Neural progenitor cell (in vitro differentiated cells): ENCODE results near the gene RGMB. TPM values are rescaled to one million over a fixed set of nuclear protein-coding genes. Genes with fewer than 3 reads are reported as not detected.

ENCODE experiments used
- DNase-seq: peaks from one replicate; pipeline ENCODE4 v3.0.0-alpha.2; 2016; ENCODE audit warnings: low spot score
- H2AFZ ChIP-seq: fragments of 200-600 bp; sonication (generic); replicated peaks from 2 replicates; pipeline ENCODE4 v1.6.1; 2016; ENCODE audit warnings: antibody characterized with exemption
- H3F3A ChIP-seq: fragments of 200-600 bp; sonication (generic); 2 replicates; pipeline ENCODE4 v1.6.1; 2016; ENCODE audit warnings: antibody characterized with exemption, low read depth
- H3K27ac ChIP-seq: fragments of 200-600 bp; sonication (generic); 2 replicates; pipeline ENCODE4 v1.5.1; 2016; ENCODE audit warnings: mild to moderate bottlenecking
- H3K27me3 ChIP-seq: fragments of 200-600 bp; sonication (generic); 2 replicates; pipeline ENCODE4 v1.6.1; 2016; ENCODE audit warnings: mild to moderate bottlenecking, moderate library complexity
- H3K36me3 ChIP-seq: fragments of 200-600 bp; sonication (generic); 2 replicates; pipeline ENCODE4 v1.5.1; 2016
- H3K4me1 ChIP-seq: fragments of 200-600 bp; sonication (generic); 2 replicates; pipeline ENCODE4 v1.6.1; 2016; ENCODE audit warnings: mixed run types
- H3K4me2 ChIP-seq: fragments of 200-600 bp; sonication (generic); 2 replicates; pipeline ENCODE4 v1.6.1; 2016
- H3K4me3 ChIP-seq: fragments of 200-600 bp; sonication (generic); 2 replicates; pipeline ENCODE4 v1.5.1; 2016
- H3K79me2 ChIP-seq: fragments of 200-600 bp; sonication (generic); 2 replicates; pipeline ENCODE4 v1.6.1; 2016; ENCODE audit warnings: low read depth
- H3K9ac ChIP-seq: fragments of 200-600 bp; sonication (generic); 2 replicates; pipeline ENCODE4 v1.6.1; 2016
- H3K9me3 ChIP-seq: fragments of 200-600 bp; sonication (generic); 2 replicates; pipeline ENCODE4 v1.5.1; 2016; ENCODE audit warnings: low read depth
- H4K20me1 ChIP-seq: fragments of 200-600 bp; sonication (generic); 2 replicates; pipeline ENCODE4 v1.6.1; 2016; ENCODE audit warnings: low read depth
- H3K27ac Mint-ChIP-seq: 3 replicates; pipeline ENCODE4 v1.8.0; 2021; ENCODE audit warnings: mixed read lengths
- H3K27me3 Mint-ChIP-seq: 2 replicates; pipeline ENCODE4 v1.8.0; 2022; ENCODE audit warnings: low read depth, mild to moderate bottlenecking, inconsistent platforms, moderate library complexity, mixed read lengths; ENCODE audit not compliant: insufficient read depth
- H3K36me3 Mint-ChIP-seq: 3 replicates; pipeline ENCODE4 v1.8.0; 2021; ENCODE audit warnings: mixed read lengths
- H3K4me1 Mint-ChIP-seq: 3 replicates; pipeline ENCODE4 v1.8.0; 2021; ENCODE audit warnings: mixed read lengths
- H3K4me3 Mint-ChIP-seq: 3 replicates; pipeline ENCODE4 v1.8.0; 2021; ENCODE audit warnings: mild to moderate bottlenecking, moderate library complexity, mixed read lengths
- H3K9me3 Mint-ChIP-seq: 3 replicates; pipeline ENCODE4 v1.8.0; 2020; ENCODE audit warnings: mixed read lengths
- EZH2 ChIP-seq: fragments of 200-600 bp; sonication (generic); IDR thresholded peaks from 2 replicates; pipeline ENCODE4 v1.6.1; 2017; ENCODE audit warnings: antibody characterized with exemption, mild to moderate bottlenecking, moderate library complexity
- EZH2phosphoT487 ChIP-seq: fragments of 200-600 bp; sonication (generic); IDR thresholded peaks from 2 replicates; pipeline ENCODE4 v1.6.1; 2017; ENCODE audit warnings: antibody characterized with exemption
- total RNA-seq: library from RNA; depleted of rRNA; stranded (reverse); fragments of >200 nt; gene quantifications from 2 replicates; pipeline ENCODE4 v1.2.3, GENCODE V29; 2015; ENCODE audit warnings: low replicate concordance
- TF ChIP-seq, protein P1 (sequence below): fragments of 200-600 bp; sonication (generic); IDR thresholded peaks from 2 replicates; pipeline ENCODE4 v1.5.1; 2017; ENCODE audit warnings: antibody characterized with exemption, mild to moderate bottlenecking

Gene RGMB
- total RNA-seq, 1 donor from 2014 or later, result 27.4 TPM

DNA sequence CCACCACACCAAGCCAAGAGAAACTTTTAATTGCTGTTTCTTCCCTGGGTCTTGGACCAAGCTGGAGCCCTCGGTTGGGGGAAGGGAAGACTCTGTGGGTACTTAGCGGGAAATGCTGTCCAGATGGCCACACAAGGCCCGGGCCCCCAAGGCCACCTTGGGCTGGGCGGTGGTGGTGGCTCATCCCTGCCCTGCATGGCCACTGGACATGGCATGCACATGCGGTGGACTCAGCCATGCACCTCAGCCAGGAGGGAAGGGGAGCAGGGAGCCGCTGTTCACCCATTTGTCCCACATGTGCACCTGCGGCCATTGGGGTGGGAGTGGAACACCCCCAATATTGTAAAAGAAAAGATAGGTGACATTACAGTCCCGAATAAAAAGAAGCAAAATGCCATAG is 72.4 kb downstream of the RGMB start:
- Histone ChIP-seq H3K27ac (no peak overlapping the region), H3K79me2 (no peaks in the 10 kb centered on the region), H3K9me3 (peaks cover 6% of the 10 kb centered on the region), H3F3A (no peaks in the 10 kb centered on the region), H3K36me3 (no peaks in the 10 kb centered on the region), H3K4me3 (no peak overlapping the region), H3K9ac (no peak overlapping the region), H3K4me1 (no peaks in the 10 kb centered on the region), H3K4me2 (no peak overlapping the region), H3K27me3 (no peaks in the 10 kb centered on the region), H2AFZ (no peak overlapping the region), H4K20me1 (no peaks in the 10 kb centered on the region)
- no peaks in the 10 kb centered on the region for H3K4me1 Mint-ChIP-seq
- TF ChIP-seq EZH2phosphoT487, result no peak
- TF ChIP-seq, protein P1, sequence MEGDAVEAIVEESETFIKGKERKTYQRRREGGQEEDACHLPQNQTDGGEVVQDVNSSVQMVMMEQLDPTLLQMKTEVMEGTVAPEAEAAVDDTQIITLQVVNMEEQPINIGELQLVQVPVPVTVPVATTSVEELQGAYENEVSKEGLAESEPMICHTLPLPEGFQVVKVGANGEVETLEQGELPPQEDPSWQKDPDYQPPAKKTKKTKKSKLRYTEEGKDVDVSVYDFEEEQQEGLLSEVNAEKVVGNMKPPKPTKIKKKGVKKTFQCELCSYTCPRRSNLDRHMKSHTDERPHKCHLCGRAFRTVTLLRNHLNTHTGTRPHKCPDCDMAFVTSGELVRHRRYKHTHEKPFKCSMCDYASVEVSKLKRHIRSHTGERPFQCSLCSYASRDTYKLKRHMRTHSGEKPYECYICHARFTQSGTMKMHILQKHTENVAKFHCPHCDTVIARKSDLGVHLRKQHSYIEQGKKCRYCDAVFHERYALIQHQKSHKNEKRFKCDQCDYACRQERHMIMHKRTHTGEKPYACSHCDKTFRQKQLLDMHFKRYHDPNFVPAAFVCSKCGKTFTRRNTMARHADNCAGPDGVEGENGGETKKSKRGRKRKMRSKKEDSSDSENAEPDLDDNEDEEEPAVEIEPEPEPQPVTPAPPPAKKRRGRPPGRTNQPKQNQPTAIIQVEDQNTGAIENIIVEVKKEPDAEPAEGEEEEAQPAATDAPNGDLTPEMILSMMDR, result no peak
- TF ChIP-seq EZH2, result no peak
- peaks cover 20% of the 10 kb centered on the region for H3K9me3 Mint-ChIP-seq
- peaks cover 4% of the 10 kb centered on the region for H3K27me3 Mint-ChIP-seq
- peaks cover 4% of the 10 kb centered on the region for H3K36me3 Mint-ChIP-seq
- no peak overlapping the region for H3K27ac Mint-ChIP-seq
- H3K4me3 Mint-ChIP-seq, result no peak overlapping the region
- no peak for DNase-seq

Other genes starting within 250 kb of the RGMB start
- gene CHD1, start 155.3 kb downstream of the RGMB start, total RNA-seq, result 112 and 198 TPM in 2 replicates